WERI-Rb-1 (cell line): ENCODE data around the gene PRPS2.
A peak's percentile ranks its signal among the peaks of the same experiment; 100 is the strongest.

ENCODE experiments used
- DNase-seq: peaks from one replicate; pipeline ENCODE4 v3.0.0-alpha.2; 2020
- H3K27ac ChIP-seq: fragments of 250-450 bp; sonication (Bioruptor Pico); 2 replicates; pipeline ENCODE4 v1.5.1; 2020; ENCODE audit warnings: mild to moderate bottlenecking, moderate library complexity
- H3K27me3 ChIP-seq: fragments of 250-450 bp; sonication (Bioruptor Pico); 2 replicates; pipeline ENCODE4 v1.5.1; 2021; ENCODE audit warnings: mild to moderate bottlenecking, low read depth, moderate library complexity; ENCODE audit not compliant: insufficient read depth, severe bottlenecking
- H3K36me3 ChIP-seq: fragments of 250-450 bp; sonication (Bioruptor Pico); 2 replicates; pipeline ENCODE4 v1.5.1; 2020; ENCODE audit warnings: mild to moderate bottlenecking, moderate library complexity
- H3K4me3 ChIP-seq: 2 replicates; pipeline ENCODE4 v1.5.1; 2011; ENCODE audit warnings: low read depth, mild to moderate bottlenecking, control low read depth, low read length
- H3K9me3 ChIP-seq: fragments of 250-450 bp; sonication (Bioruptor Pico); 2 replicates; pipeline ENCODE4 v1.5.1; 2021; ENCODE audit warnings: mild to moderate bottlenecking, moderate library complexity; ENCODE audit not compliant: severe bottlenecking
- CTCF ChIP-seq: IDR thresholded peaks from 2 replicates; pipeline ENCODE4 v1.5.1; 2011; ENCODE audit warnings: low read depth, mild to moderate bottlenecking, control low read depth, inconsistent platforms, low read length

Gene PRPS2

GRCh38 chrX:12814420-12814819, 23.2 kb downstream of the PRPS2 start:
- Histone ChIP-seq H3K27me3 (peaks cover 25% of the 10 kb centered on the region), H3K9me3 (no peaks in the 10 kb centered on the region), H3K4me3 (no peak overlapping the region), H3K36me3 (no peaks in the 10 kb centered on the region), H3K27ac (no peak overlapping the region)
- DNase-seq = peak; percentile 29
- TF ChIP-seq CTCF = peak; percentile 53

- no peak for DNase-seq
- Histone ChIP-seq H3K27ac (no peak overlapping the region), H3K36me3 (no peaks in the 10 kb centered on the region), H3K9me3 (no peaks in the 10 kb centered on the region), H3K4me3 (no peak overlapping the region), H3K27me3 (peaks cover 25% of the 10 kb centered on the region)
- TF ChIP-seq CTCF = no peak
These were observed 26.3 kb downstream of the PRPS2 start for GRCh38 chrX:12817528-12817927.

GRCh38 chrX:12819222-12819621, 28.0 kb downstream of the PRPS2 start:
- Histone ChIP-seq H3K27ac (no peak overlapping the region), H3K4me3 (no peak overlapping the region), H3K36me3 (no peaks in the 10 kb centered on the region), H3K27me3 (peaks cover 30% of the 10 kb centered on the region), H3K9me3 (no peaks in the 10 kb centered on the region)
- no peak for DNase-seq
- TF ChIP-seq CTCF = no peak

- no peak for TF ChIP-seq CTCF
- no peaks in the 10 kb centered on the region for H3K36me3 ChIP-seq
These were observed 29.5 kb downstream of the PRPS2 start for GRCh38 chrX:12820737-12821136.

GRCh38 chrX:12824944-12825343, 33.7 kb downstream of the PRPS2 start:
- Histone ChIP-seq H3K27me3 (peaks cover 51% of the 10 kb centered on the region), H3K27ac (no peak overlapping the region), H3K4me3 (no peak overlapping the region), H3K9me3 (no peaks in the 10 kb centered on the region), H3K36me3 (no peaks in the 10 kb centered on the region)
- no peak for TF ChIP-seq CTCF
- no peak for DNase-seq

More at GRCh38 chrX:12820737-12821136, 29.5 kb downstream of the PRPS2 start:
- no peak for DNase-seq
- H3K27ac ChIP-seq = no peak overlapping the region
- peaks cover 33% of the 10 kb centered on the region for H3K27me3 ChIP-seq
- no peak overlapping the region for H3K4me3 ChIP-seq
- H3K9me3 ChIP-seq = no peaks in the 10 kb centered on the region

- no peaks in the 10 kb centered on the region for H3K9me3 ChIP-seq
- peaks cover 53% of the 10 kb centered on the region for H3K27me3 ChIP-seq
- TF ChIP-seq CTCF = no peak
- H3K4me3 ChIP-seq = no peak overlapping the region
- H3K27ac ChIP-seq = no peak overlapping the region
- H3K36me3 ChIP-seq = no peaks in the 10 kb centered on the region
- DNase-seq = no peak
These were observed 34.6 kb downstream of the PRPS2 start for GRCh38 chrX:12825801-12826200.
